NK-92 (cell line): ENCODE measurements around the gene ENPP5.

Experiments used
- DNase-seq: peaks from one replicate; lab custom pipeline; 2025; ENCODE audit not compliant: unreplicated experiment; lab: John Stamatoyannopoulos, UW

ENPP5 gene

GRCh38 chr6:46115634-46116033 is 55.1 kb downstream of the ENPP5 start:
- DNase-seq: no peak

GRCh38 chr6:46113370-46113769 is 57.4 kb downstream of the ENPP5 start:
- no peak for DNase-seq
